ENCODE data around the gene C4orf33. TPM values are rescaled to one million over a fixed set of nuclear protein-coding genes. Genes with fewer than 3 reads are reported as not detected.

Gene C4orf33
- total RNA-seq, 1 donor from 2014 or later, result 17.0 TPM

GRCh38 chr4:129164243-129164642 lies 68.3 kb downstream of the C4orf33 start:
- peaks cover 5% of the 10 kb centered on the region for H3K4me1 ChIP-seq
- no peak for DNase-seq (ENCODE audit: low spot score)
- H3K27ac Mint-ChIP-seq, result no peak overlapping the region

More at GRCh38 chr4:129164243-129164642, 68.3 kb downstream of the C4orf33 start:
- H3K27me3 Mint-ChIP-seq (ENCODE audit: insufficient read depth, low read depth), result no peaks in the 10 kb centered on the region
- Histone ChIP-seq H4K20me1 (ENCODE audit: low read depth) (no peaks in the 10 kb centered on the region), H3K9ac (no peak overlapping the region), H2AFZ (replicated peaks) (no peak overlapping the region), H3K79me2 (ENCODE audit: low read depth) (no peaks in the 10 kb centered on the region), H3F3A (ENCODE audit: low read depth) (no peaks in the 10 kb centered on the region), H3K36me3 (no peaks in the 10 kb centered on the region), H3K27me3 (no peaks in the 10 kb centered on the region), H3K4me2 (no peak overlapping the region), H3K4me3 (no peak overlapping the region), H3K27ac (no peak overlapping the region), H3K9me3 (ENCODE audit: low read depth) (no peaks in the 10 kb centered on the region)
- H3K4me3 Mint-ChIP-seq, result no peak overlapping the region
- no peak for TF ChIP-seq EZH2 (IDR thresholded peaks at IDR 0.05)
- no peak for TF ChIP-seq EZH2phosphoT487 (IDR thresholded peaks at IDR 0.05)
- TF ChIP-seq, protein P1, sequence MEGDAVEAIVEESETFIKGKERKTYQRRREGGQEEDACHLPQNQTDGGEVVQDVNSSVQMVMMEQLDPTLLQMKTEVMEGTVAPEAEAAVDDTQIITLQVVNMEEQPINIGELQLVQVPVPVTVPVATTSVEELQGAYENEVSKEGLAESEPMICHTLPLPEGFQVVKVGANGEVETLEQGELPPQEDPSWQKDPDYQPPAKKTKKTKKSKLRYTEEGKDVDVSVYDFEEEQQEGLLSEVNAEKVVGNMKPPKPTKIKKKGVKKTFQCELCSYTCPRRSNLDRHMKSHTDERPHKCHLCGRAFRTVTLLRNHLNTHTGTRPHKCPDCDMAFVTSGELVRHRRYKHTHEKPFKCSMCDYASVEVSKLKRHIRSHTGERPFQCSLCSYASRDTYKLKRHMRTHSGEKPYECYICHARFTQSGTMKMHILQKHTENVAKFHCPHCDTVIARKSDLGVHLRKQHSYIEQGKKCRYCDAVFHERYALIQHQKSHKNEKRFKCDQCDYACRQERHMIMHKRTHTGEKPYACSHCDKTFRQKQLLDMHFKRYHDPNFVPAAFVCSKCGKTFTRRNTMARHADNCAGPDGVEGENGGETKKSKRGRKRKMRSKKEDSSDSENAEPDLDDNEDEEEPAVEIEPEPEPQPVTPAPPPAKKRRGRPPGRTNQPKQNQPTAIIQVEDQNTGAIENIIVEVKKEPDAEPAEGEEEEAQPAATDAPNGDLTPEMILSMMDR (IDR thresholded peaks at IDR 0.05), result no peak
- no peaks in the 10 kb centered on the region for H3K9me3 Mint-ChIP-seq
- no peaks in the 10 kb centered on the region for H3K4me1 Mint-ChIP-seq
- H3K36me3 Mint-ChIP-seq, result no peaks in the 10 kb centered on the region

Other genes starting within 250 kb of the C4orf33 start
- 17.5 and 30.0 TPM in 2 replicates for gene SCLT1, start 2.6 kb upstream of the C4orf33 start, total RNA-seq (ENCODE audit: low replicate concordance)

Data from neural progenitor cell (in vitro differentiated cells).